Thyroid gland (tissue), 4 donors: Measurements from ENCODE around the gene MRPL14.

Experiments used
- CTCF ChIP-seq, 6 experiments: fragments of 200-600 bp in 3 of 6; fragments of 450-650 bp in 3 of 6; sonication (generic) in 3 of 6; IDR thresholded peaks; one replicate each; pipeline ENCODE4 v1.5.1; 2016 to 2019; ENCODE audit warnings: antibody characterized with exemption in 6 of 6, mild to moderate bottlenecking in 2 of 6, inconsistent platforms in 1 of 6, moderate library complexity in 1 of 6
- POLR2A ChIP-seq, 2 donors: fragments of 450-650 bp; IDR thresholded peaks; one replicate each; pipeline ENCODE4 v1.6.1; 2017; ENCODE audit warnings: antibody characterized with exemption in 2 of 2, mild to moderate bottlenecking in 2 of 2, moderate library complexity in 1 of 2

GRCh38 chr6:44146685-44147084, 19.4 kb upstream of the MRPL14 start:
- TF ChIP-seq POLR2A (IDR thresholded peaks at IDR 0.05) (no peak), CTCF (IDR thresholded peaks at IDR 0.05) (no peak)
